Colonic mucosa (tissue), 4 donors: ENCODE data around the gene SLC25A21. TPM values are rescaled to one million over a fixed set of nuclear protein-coding genes. Genes with fewer than 3 reads are reported as not detected.

Experiments
- DNase-seq: peaks from one replicate; pipeline ENCODE4 v3.0.0-alpha.2; 2020
- H3K27ac ChIP-seq: fragments of 200-600 bp; one replicate; pipeline ENCODE4 v1.8.0; 2021
- H3K27me3 ChIP-seq: fragments of 200-600 bp; one replicate; pipeline ENCODE4 v1.8.0; 2021
- H3K36me3 ChIP-seq: fragments of 200-600 bp; one replicate; pipeline ENCODE4 v1.8.0; 2021
- H3K4me1 ChIP-seq: fragments of 200-600 bp; one replicate; pipeline ENCODE4 v1.8.0; 2021; ENCODE audit warnings: mild to moderate bottlenecking
- H3K4me3 ChIP-seq: fragments of 200-600 bp; one replicate; pipeline ENCODE4 v1.8.0; 2021
- H3K9ac ChIP-seq, 2 donors: one replicate each; pipeline ENCODE4 v1.7.0; 2013; ENCODE audit warnings: control low read depth in 2 of 2, low read depth in 2 of 2, low read length in 2 of 2
- H3K9me3 ChIP-seq: fragments of 200-600 bp; one replicate; pipeline ENCODE4 v1.8.0; 2021
- intact Hi-C: fragments of 100-400 bp; cut with DNase I; formaldehyde crosslinking; loops from one replicate; pipeline ENCODE4 v1.14.1; 2022
- total RNA-seq, 2 donors: library from RNA; stranded (reverse); fragmentation: NEBNext Ultra II Directional in 1 of 2; extraction: Animal tissue kit (Norgen Biotek cat#: 25700) in 1 of 2; gene quantifications; one replicate each; pipeline ENCODE4 v1.2.1, GENCODE V29; 2021
- TF ChIP-seq, protein P1 (sequence below): fragments of 200-600 bp; IDR thresholded peaks from one replicate; pipeline ENCODE4 v1.8.0; 2022; ENCODE audit warnings: antibody characterized with exemption, mild to moderate bottlenecking
- donor health status: healthy.
- donor health status: DM: no; HTN: no; CAD: no.
- donor health status: DM: no; HTN: no; CAD: no.

Gene SLC25A21
- total RNA-seq, 2 donors from 2014 or later: 0.77 to 0.82 TPM

DNA sequence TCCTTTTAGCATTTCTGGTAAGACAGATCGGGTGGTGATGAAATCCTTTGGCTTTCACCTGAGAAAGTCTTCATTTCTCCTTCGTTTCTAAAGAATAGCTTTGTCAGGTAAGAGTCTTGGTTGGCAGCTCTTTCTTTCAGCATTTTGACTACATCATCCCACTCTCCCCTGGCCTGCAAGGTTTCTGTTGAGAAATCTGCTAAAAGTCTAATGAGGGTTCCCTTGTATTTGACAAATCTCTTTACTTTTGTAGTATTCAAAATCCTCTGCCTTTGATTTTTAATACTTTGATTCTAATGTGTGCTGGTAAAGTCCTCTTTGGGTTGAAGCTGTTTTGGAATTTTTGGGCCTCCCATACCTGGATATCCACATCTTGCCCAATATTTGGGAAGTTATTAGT lies 390.5 kb downstream of the SLC25A21 start:
- Histone ChIP-seq H3K9ac (no peak overlapping the region), H3K4me3 (no peak overlapping the region), H3K27me3 (no peaks in the 10 kb centered on the region), H3K36me3 (no peaks in the 10 kb centered on the region), H3K4me1 (no peaks in the 10 kb centered on the region), H3K27ac (no peak overlapping the region), H3K9me3 (no peaks in the 10 kb centered on the region)
- intact Hi-C loops: no loop called here
- DNase-seq: no peak
- TF ChIP-seq, protein P1, sequence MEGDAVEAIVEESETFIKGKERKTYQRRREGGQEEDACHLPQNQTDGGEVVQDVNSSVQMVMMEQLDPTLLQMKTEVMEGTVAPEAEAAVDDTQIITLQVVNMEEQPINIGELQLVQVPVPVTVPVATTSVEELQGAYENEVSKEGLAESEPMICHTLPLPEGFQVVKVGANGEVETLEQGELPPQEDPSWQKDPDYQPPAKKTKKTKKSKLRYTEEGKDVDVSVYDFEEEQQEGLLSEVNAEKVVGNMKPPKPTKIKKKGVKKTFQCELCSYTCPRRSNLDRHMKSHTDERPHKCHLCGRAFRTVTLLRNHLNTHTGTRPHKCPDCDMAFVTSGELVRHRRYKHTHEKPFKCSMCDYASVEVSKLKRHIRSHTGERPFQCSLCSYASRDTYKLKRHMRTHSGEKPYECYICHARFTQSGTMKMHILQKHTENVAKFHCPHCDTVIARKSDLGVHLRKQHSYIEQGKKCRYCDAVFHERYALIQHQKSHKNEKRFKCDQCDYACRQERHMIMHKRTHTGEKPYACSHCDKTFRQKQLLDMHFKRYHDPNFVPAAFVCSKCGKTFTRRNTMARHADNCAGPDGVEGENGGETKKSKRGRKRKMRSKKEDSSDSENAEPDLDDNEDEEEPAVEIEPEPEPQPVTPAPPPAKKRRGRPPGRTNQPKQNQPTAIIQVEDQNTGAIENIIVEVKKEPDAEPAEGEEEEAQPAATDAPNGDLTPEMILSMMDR: no peak

DNA sequence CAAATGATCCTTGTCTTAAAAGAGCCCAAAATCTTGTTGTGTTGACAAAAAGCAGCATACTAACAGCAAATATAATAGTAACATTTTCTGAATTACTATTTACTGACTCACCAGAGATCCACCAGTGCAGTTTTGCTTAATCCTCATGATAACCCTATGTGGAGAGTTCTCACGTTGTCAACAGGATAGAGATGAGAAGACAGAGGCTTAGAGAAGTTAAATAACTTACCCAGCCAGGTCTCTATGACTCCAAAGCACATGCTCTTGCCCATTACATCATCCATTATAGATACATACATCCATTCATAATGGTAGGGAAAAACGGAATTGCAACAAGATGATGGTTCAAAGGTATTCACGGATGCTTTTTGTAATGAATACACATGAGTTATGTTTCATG lies 398.8 kb downstream of the SLC25A21 start:
- H3K4me3 ChIP-seq: no peak overlapping the region
- DNase-seq: no peak
- TF ChIP-seq, protein P1: no peak
- H3K27me3 ChIP-seq: no peaks in the 10 kb centered on the region
- H3K27ac ChIP-seq: no peak overlapping the region
- no peak overlapping the region for H3K9ac ChIP-seq
- intact Hi-C loops: no loop called here
- H3K9me3 ChIP-seq: no peaks in the 10 kb centered on the region
- H3K4me1 ChIP-seq: no peaks in the 10 kb centered on the region
- H3K36me3 ChIP-seq: no peaks in the 10 kb centered on the region

DNA sequence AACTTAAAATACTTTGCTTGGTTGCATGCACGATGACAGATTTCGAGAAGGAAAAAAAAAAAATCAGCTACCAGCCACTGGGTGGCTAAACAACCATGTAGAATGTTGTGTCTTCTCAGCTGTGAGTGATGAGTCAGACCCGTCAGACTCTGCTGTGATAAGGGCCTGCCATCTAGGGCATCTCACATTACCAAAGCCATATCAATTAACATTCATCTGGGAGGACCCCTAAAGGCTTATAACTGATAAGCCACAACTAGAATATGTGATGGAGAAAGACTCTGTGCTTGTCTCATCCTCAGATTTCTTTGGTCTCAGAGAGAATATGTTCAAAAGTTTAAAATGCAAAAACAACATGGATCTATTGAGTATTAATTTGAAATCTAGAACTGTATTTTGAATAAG lies 399.3 kb downstream of the SLC25A21 start:
- intact Hi-C loops: no loop called here
- H3K4me1 ChIP-seq: no peaks in the 10 kb centered on the region
- TF ChIP-seq, protein P1: no peak
- H3K9ac ChIP-seq: no peak overlapping the region
- H3K9me3 ChIP-seq: no peaks in the 10 kb centered on the region
- H3K27me3 ChIP-seq: no peaks in the 10 kb centered on the region
- no peak overlapping the region for H3K4me3 ChIP-seq
- H3K36me3 ChIP-seq: no peaks in the 10 kb centered on the region
- DNase-seq: no peak
- no peak overlapping the region for H3K27ac ChIP-seq

DNA sequence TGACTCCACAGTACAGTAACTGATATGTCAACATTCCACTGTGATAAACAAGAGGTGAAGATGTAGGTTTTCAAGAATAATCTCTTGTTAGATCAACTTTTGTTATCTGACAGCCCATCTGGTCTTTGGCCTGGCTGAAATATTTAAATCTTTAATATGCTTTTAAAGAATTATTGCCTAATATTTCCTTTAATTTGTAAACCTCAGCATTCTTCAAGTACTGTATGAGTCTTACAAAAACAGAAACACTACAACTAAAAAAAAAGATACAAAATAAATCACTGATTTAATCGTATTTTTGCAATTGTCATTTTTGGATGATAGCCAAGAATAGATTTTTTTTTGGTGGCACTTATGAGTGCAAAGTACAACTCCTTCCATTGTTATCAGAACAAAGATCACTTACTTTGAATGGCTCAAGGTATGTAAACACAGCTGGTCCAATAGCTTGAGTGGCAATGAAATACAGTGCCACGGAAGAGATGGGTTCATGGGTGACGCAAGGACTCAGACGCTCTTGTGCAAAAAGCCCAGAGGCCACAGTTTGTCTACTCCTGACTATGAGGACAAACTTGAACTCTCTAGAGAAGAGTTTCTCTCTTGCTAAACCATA lies 401.3 kb downstream of the SLC25A21 start:
- intact Hi-C loops: no loop called here

DNA sequence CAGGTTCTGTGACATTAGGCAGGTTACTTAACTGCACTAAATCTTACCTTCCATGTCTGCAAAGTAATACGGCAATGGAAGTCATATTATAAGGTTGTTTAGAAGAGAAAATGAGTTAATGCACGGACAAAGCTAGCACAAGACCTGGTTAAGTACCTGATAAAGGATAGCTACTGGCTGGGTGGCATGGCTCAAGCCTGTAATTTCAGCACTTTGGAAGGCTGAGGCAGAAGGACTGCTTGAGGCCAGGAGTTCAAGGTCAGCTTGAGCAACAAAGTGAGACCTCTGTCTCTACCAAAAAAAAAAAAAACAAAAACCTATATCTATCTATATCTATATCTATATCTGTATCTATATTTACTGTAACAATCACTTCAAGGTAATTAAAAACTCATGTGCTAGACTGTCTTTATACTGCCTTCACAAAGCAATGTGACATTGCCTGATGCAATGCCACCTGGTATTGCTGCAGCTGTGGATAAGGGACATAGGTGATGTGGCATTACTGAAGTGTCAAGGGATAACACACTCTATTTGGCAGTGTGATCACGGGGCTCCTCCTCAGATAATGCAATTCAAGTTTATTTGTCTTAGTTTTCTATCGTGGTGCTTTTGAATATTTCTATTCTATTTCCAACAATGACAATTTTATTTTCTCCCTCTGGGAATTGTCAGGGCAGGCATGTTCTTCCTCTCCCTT lies 403.6 kb downstream of the SLC25A21 start:
- no peaks in the 10 kb centered on the region for H3K36me3 ChIP-seq
- no peak for DNase-seq
- TF ChIP-seq, protein P1: no peak
- H3K27ac ChIP-seq: no peak overlapping the region
- H3K27me3 ChIP-seq: no peaks in the 10 kb centered on the region
- H3K9me3 ChIP-seq: no peaks in the 10 kb centered on the region
- no peaks in the 10 kb centered on the region for H3K4me1 ChIP-seq
- intact Hi-C loops: no loop called here
- H3K4me3 ChIP-seq: no peak overlapping the region
- no peak overlapping the region for H3K9ac ChIP-seq

More for the DNA sequence above, 401.3 kb downstream of the SLC25A21 start:
- Histone ChIP-seq H3K9ac (no peak overlapping the region), H3K4me1 (no peaks in the 10 kb centered on the region), H3K27me3 (no peaks in the 10 kb centered on the region), H3K27ac (no peak overlapping the region), H3K4me3 (no peak overlapping the region), H3K36me3 (no peaks in the 10 kb centered on the region), H3K9me3 (no peaks in the 10 kb centered on the region)
- peak; percentile 27 for DNase-seq
- TF ChIP-seq, protein P1: no peak
